ENCODE measurements around the gene UBR1.

UBR1 gene

DNA sequence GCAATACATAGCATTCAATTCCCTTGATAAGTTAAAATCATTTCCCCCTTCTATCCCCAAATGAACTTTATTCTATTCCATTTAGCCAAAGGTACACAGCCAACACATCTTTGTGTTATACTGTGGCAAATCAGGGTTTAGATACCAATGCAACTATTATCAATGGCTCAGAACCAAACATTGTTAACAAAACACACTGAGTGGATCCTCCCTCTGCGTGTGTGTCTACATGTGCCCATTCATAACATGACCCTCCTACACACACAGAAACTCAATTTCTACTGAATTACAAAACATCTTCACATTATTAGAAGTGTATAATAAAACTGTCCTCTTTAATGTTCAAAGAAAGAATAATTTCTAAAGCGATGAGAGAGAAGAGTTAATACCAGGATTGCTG, 186.5 kb downstream of the UBR1 start:
- no peak for DNase-seq
- no peaks in the 10 kb centered on the region for H3K27me3 ChIP-seq
- no peaks in the 10 kb centered on the region for H3K4me1 ChIP-seq
- no peaks in the 10 kb centered on the region for H3K9me3 ChIP-seq
- H3K4me3 ChIP-seq (ENCODE audit: low read depth, low read length) = peak overlapping the region; percentile 93
- H3K36me3 ChIP-seq = no peaks in the 10 kb centered on the region
- TF ChIP-seq, protein P1, sequence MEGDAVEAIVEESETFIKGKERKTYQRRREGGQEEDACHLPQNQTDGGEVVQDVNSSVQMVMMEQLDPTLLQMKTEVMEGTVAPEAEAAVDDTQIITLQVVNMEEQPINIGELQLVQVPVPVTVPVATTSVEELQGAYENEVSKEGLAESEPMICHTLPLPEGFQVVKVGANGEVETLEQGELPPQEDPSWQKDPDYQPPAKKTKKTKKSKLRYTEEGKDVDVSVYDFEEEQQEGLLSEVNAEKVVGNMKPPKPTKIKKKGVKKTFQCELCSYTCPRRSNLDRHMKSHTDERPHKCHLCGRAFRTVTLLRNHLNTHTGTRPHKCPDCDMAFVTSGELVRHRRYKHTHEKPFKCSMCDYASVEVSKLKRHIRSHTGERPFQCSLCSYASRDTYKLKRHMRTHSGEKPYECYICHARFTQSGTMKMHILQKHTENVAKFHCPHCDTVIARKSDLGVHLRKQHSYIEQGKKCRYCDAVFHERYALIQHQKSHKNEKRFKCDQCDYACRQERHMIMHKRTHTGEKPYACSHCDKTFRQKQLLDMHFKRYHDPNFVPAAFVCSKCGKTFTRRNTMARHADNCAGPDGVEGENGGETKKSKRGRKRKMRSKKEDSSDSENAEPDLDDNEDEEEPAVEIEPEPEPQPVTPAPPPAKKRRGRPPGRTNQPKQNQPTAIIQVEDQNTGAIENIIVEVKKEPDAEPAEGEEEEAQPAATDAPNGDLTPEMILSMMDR (IDR thresholded peaks at IDR 0.05; ENCODE audit: low read depth, low read length) = no peak

DNA sequence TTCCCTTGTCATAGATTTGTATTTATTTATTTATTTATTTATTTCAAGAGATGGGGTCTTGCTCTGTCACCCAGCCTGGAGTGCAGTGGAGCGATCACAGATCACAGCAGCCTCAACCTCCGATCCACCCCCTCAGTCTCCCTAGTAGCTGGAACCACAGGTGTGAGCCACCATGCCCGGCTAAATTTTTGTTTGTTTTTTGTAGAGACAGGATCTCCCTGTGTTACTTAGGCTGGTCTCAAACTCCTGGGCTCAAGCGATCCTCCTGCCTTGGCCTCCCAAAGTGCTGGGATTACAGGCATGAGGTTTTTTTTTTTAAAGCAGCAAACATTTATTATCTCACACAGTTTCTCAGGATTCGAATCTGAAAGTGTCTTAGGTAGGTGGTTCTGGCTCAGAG, 187.8 kb downstream of the UBR1 start:
- Histone ChIP-seq H3K36me3 (no peaks in the 10 kb centered on the region), H3K9me3 (no peaks in the 10 kb centered on the region), H3K27me3 (no peaks in the 10 kb centered on the region), H3K4me3 (ENCODE audit: low read depth, low read length) (no peak overlapping the region), H3K4me1 (no peaks in the 10 kb centered on the region)
- DNase-seq = no peak
- TF ChIP-seq, protein P1 (IDR thresholded peaks at IDR 0.05; ENCODE audit: low read depth, low read length) = no peak

DNA sequence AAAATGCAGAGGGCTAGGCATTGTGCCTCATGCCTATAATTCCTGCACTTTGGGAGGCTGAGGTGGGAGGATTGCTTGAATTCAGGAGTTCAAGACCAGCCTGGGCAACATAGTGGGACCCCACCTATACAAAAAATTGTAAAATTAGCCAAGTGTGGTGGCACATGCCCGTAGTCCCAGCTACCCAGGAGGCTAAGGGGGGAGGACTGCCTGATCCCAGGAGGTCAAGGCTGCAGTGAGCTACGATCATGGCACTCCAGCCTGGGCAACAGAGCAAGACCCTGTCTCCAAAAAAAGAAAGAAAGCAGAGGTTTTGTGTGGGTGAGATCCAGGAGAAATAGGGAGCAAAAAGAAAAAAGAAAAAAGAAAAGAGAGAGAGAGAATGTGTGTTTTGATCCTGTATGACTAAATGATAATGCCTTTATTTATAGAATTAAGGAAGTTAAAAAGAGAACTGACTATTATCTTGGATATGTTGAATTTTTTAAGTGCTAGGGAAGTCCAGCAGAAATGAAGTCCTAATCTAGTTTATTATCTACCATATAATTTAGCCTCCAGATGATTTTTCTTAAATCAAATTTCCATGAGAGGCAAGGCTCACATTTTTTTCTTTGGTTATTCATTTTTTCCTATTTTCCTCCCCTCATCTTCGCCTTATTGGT, 190.1 kb downstream of the UBR1 start:
- Histone ChIP-seq H3K4me1 (no peaks in the 10 kb centered on the region), H3K36me3 (no peaks in the 10 kb centered on the region), H3K27me3 (no peaks in the 10 kb centered on the region), H3K4me3 (ENCODE audit: low read depth, low read length) (no peak overlapping the region), H3K9me3 (no peaks in the 10 kb centered on the region)
- DNase-seq = no peak
- TF ChIP-seq, protein P1 (IDR thresholded peaks at IDR 0.05; ENCODE audit: low read depth, low read length) = no peak

DNA sequence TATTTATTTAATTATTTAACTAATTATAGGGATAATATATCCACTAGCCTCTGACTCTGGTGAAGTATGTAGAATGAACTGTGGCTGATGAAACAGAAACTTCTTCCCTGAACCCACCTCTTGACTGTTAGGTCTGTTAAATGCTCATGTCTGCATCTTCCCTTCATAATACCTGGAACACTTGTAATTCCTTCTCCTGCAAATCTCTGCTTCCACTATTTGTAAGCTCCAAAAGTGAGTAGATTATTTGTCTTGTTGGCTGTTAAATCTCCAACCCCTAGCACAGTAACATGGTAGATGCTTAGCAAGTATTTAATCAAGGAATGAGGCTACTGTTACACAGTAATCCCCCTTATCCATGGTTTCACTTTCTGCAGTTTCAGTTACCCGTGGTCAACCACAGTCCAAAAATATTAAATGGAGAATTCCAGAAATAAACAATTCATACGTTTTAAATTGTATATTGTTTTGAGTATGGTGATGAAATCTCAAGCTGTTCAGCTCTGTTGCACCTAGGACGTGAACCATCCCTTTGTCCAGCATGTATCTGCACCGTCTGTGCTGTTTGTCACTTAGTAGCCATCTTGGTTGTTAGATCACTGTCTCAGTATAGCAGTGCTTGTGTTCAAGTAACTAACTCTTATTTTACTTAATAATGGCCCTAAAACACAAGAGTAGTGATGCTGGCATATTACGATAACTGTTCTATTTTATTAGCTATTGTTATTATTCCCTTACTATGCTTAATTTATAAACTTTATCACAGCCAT, 190.9 kb downstream of the UBR1 start:
- H3K36me3 ChIP-seq = no peaks in the 10 kb centered on the region
- peaks cover under 1% of the 10 kb centered on the region; the same call in 1 of the 2 replicates for H3K4me1 ChIP-seq
- no peak overlapping the region; the same call in 1 of the 2 replicates for H3K4me3 ChIP-seq (ENCODE audit: low read depth, low read length)
- DNase-seq = no peak
- H3K27me3 ChIP-seq = no peaks in the 10 kb centered on the region
- TF ChIP-seq, protein P1 (IDR thresholded peaks at IDR 0.05; ENCODE audit: low read depth, low read length) = no peak
- no peaks in the 10 kb centered on the region for H3K9me3 ChIP-seq

DNA sequence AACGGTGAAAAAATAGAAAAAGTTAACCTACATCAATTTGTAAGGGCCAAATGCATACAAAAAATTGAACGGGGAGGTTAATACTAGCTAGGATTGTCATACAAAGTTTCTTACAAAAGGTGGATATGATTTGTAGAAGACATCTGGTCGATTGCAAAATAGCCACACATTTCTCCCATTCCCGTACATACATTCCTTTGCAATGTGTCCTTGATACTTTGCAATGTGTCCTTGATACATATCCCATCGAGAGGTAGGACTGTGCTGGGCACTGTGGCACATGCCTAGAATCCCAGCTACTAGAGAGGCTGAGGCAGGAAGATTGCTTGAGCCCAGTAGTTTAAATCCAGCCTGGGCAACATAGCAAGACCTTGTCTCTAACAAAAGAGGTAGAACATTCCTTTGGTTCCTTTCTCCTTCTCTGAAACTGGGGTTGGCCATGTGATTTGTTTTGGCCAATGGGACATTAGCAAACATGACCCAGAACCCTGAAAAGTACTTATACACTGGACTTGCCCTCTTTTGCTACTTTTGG, 194.7 kb downstream of the UBR1 start:
- Histone ChIP-seq H3K36me3 (no peaks in the 10 kb centered on the region), H3K4me3 (ENCODE audit: low read depth, low read length) (no peak overlapping the region), H3K9me3 (no peaks in the 10 kb centered on the region), H3K4me1 (peaks cover 9% of the 10 kb centered on the region; the same call in 1 of the 2 replicates), H3K27me3 (no peaks in the 10 kb centered on the region)
- no peak for DNase-seq
- TF ChIP-seq, protein P1 (IDR thresholded peaks at IDR 0.05; ENCODE audit: low read depth, low read length) = no peak

DNA sequence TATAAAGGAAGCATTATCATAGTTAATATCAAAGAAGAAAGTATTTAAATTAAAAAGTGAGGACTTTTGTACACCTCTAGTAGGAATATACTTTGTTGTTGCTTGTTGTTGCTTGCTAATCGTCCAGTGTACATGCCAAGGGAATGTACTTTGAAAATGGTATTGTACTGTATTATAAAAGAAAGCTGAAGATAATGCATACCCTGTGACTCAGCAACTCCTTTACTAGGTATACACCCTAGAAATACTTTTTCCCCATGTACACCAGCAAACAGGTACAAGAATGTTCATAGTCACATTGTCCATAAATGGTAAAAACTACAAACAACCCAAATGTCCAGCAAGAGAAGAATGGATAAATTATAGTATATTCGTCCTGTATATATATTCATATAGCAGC, 197.3 kb downstream of the UBR1 start:
- DNase-seq = no peak
- TF ChIP-seq, protein P1 (IDR thresholded peaks at IDR 0.05; ENCODE audit: low read depth, low read length) = no peak
- H3K4me1 ChIP-seq = peaks cover 9% of the 10 kb centered on the region; the same call in 1 of the 2 replicates

More for the DNA sequence above, 197.3 kb downstream of the UBR1 start:
- H3K36me3 ChIP-seq = no peaks in the 10 kb centered on the region; the same call in 1 of the 2 replicates
- no peaks in the 10 kb centered on the region for H3K9me3 ChIP-seq
- H3K27me3 ChIP-seq = no peaks in the 10 kb centered on the region
- H3K4me3 ChIP-seq (ENCODE audit: low read depth, low read length) = no peak overlapping the region
